PC-3 (cell line): ENCODE results near the gene PHAF1. TPM values are rescaled to one million over a fixed set of nuclear protein-coding genes. Genes with fewer than 3 reads are reported as not detected.

Experiments
- ATAC-seq: fragments of 200-7000 bp; cut with Tn5 transposase; 2 replicates; pipeline ENCODE4 v1.9.1; 2020; ENCODE audit warnings: mild to moderate bottlenecking, moderate library complexity
- BruUV-seq: library from RNA; stranded (reverse); fragments of 400-500 nt; replicated peaks from 2 replicates; lab custom pipeline; 2021; lab: Mats Ljungman, UMichigan
- CTCF ChIA-PET: fragments of 300-600 bp; sonication (Branson Sonifier 250); formaldehyde crosslinking; loops from one replicate; lab custom pipeline; 2022; ENCODE audit warnings: antibody characterized with exemption; lab: Charles Lee
- POLR2A ChIA-PET: fragments of 300-600 bp; sonication (Branson Sonifier 250); formaldehyde crosslinking; loops from one replicate; lab custom pipeline; 2022; ENCODE audit warnings: antibody characterized with exemption; ENCODE audit not compliant: unreplicated experiment; lab: Charles Lee
- DNase-seq: peaks from one replicate; pipeline ENCODE4 v3.0.0-alpha.2; 2015
- H2AFZ ChIP-seq: fragments of 300-600 bp; sonication (generic); 2 replicates; pipeline ENCODE4 v1.6.0; 2016; ENCODE audit warnings: antibody characterized with exemption, low read length
- H3F3A ChIP-seq: fragments of 300-600 bp; sonication (generic); one replicate; pipeline ENCODE4 v1.6.0; 2017; ENCODE audit warnings: antibody characterized with exemption, low read length, control low read depth, mild to moderate bottlenecking; ENCODE audit not compliant: unreplicated experiment
- H3K27ac ChIP-seq: fragments of 300-600 bp; sonication (generic); 2 replicates; pipeline ENCODE4 v1.5.1; 2016; ENCODE audit warnings: mild to moderate bottlenecking, low read length
- H3K27me3 ChIP-seq: fragments of 300-600 bp; sonication (generic); 2 replicates; pipeline ENCODE4 v1.6.1; 2016; ENCODE audit warnings: low read length, mixed read lengths
- H3K36me3 ChIP-seq: fragments of 300-600 bp; sonication (generic); 2 replicates; pipeline ENCODE4 v1.6.1; 2016; ENCODE audit warnings: low read depth, mixed run types, low read length, mixed read lengths
- H3K4me1 ChIP-seq: fragments of 300-600 bp; sonication (generic); 2 replicates; pipeline ENCODE4 v1.5.1; 2016; ENCODE audit warnings: low read length; ENCODE audit not compliant: insufficient read depth
- H3K4me2 ChIP-seq: fragments of 300-600 bp; sonication (generic); 2 replicates; pipeline ENCODE4 v1.6.0; 2016; ENCODE audit warnings: low read length
- H3K4me3 ChIP-seq: fragments of 300-600 bp; sonication (generic); 2 replicates; pipeline ENCODE4 v1.5.1; 2016; ENCODE audit warnings: mild to moderate bottlenecking, low read length, mixed read lengths
- H3K79me2 ChIP-seq: fragments of 300-600 bp; sonication (generic); 2 replicates; pipeline ENCODE4 v1.6.1; 2017; ENCODE audit warnings: low read length, mixed read lengths
- H3K9ac ChIP-seq: fragments of 300-600 bp; sonication (generic); 2 replicates; pipeline ENCODE4 v1.6.0; 2016; ENCODE audit warnings: mild to moderate bottlenecking, low read length
- H3K9me2 ChIP-seq: fragments of 300-600 bp; sonication (generic); replicated peaks from 2 replicates; pipeline ENCODE4 v1.6.1; 2016; ENCODE audit warnings: mixed run types, low read length, mixed read lengths
- H3K9me3 ChIP-seq: fragments of 300-600 bp; sonication (generic); 2 replicates; pipeline ENCODE4 v1.6.1; 2016; ENCODE audit warnings: low read length, mixed read lengths
- H4K20me1 ChIP-seq: fragments of 300-600 bp; sonication (generic); 2 replicates; pipeline ENCODE4 v1.6.1; 2016; ENCODE audit warnings: low read length, mixed read lengths
- CTCF ChIP-seq: fragments of 300-600 bp; sonication (generic); conservative IDR thresholded peaks from 2 replicates; pipeline ENCODE4 v1.5.1; 2017; ENCODE audit warnings: antibody characterized with exemption, low read depth, mild to moderate bottlenecking, low read length
- EZH2 ChIP-seq: fragments of 300-600 bp; sonication (generic); IDR thresholded peaks from one replicate; pipeline ENCODE4 v1.6.1; 2017; ENCODE audit warnings: antibody characterized with exemption, mild to moderate bottlenecking, low read length; ENCODE audit not compliant: unreplicated experiment
- EZH2phosphoT487 ChIP-seq: fragments of 300-600 bp; sonication (generic); IDR thresholded peaks from 2 replicates; pipeline ENCODE4 v1.6.1; 2018; ENCODE audit warnings: mild to moderate bottlenecking, antibody characterized with exemption, low read length, borderline replicate concordance
- intact Hi-C: fragments of 100-400 bp; cut with micrococcal nuclease; formaldehyde crosslinking; loops from 2 replicates; pipeline ENCODE4 v1.9.0; 2023
- total RNA-seq: library from RNA; depleted of rRNA; stranded (reverse); fragments of >200 nt; gene quantifications from 2 replicates; pipeline ENCODE4 v1.2.3, GENCODE V29; 2014

Gene PHAF1
- total RNA-seq, 1 experiment from 2014 or later = 18.8 TPM

DNA sequence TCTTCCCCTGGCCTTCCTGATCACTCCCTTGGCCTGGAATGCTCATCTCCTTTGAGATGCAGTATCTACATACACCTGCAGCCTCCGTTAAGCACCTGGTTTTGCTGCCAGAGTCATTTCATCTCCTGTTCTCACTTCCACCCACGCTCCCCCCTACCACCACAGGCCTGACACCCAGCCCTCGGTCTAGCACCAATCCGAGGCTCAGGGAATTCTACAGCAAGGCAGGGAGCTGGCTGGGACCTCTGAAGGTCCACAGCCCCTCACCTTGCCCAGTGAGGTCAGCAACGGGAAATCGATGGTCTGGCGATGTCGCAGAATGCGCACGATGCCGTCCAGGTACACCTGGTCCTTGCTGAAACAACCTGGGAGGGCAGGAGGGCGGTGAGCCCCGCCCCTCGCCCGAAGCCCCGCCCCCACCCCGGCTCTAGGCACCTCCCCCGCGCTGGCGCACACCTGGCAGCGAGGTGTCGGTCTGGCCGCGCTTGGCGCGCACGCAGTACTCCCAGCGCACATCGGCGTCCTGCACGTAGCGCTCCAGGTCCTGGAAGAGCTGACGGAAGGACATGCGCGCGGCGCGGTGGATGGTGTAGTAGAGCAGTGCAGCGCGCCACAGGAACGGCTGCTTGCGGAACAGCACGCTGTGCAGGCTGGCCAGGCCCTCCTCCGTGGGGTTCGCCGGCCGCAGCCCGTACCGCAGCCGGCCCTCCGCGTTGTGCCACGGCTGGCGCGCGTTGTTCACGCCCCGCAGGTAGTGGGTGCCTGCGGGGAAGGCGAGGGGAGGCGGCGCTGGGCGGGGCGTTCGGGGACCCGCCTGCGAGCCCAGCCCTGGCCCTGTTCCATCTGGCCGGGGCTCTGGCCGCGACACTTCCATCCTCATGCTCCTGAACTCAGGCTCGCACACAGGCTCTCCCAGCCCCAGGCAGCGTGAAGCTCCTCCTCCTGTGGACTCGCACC, 68.3 kb downstream of the PHAF1 start:
- no peaks in the 10 kb centered on the region for H3K36me3 ChIP-seq
- H3K9ac ChIP-seq = peak overlapping the region; percentile 27; the same call in 1 of the 2 replicates
- ChIA-PET POLR2A (no interaction called here), CTCF (interaction anchor here (0.7 kb wide), 1 partner anchor 224 kb away, joined by 12 read pairs; no protein-coding TSS in a partner anchor)
- DNase-seq = peak; percentile 86
- peak; percentile 42 for ATAC-seq
- H3K27ac ChIP-seq = 0 out of 2 replicates have a peak overlapping the region, but pooled peaks have one; percentile 39
- H3K79me2 ChIP-seq = peaks cover 37% of the 10 kb centered on the region
- peak overlapping the region; percentile 59; the same call in 1 of the 2 replicates for H2AFZ ChIP-seq
- intact Hi-C loops = no loop called here
- H3K4me2 ChIP-seq = peak overlapping the region; percentile 87
- no peaks in the 10 kb centered on the region for H3F3A ChIP-seq
- no peaks in the 10 kb centered on the region for H3K9me2 ChIP-seq
- no TSS peak for BruUV-seq
- no peak for TF ChIP-seq CTCF
- TF ChIP-seq EZH2 = no peak
- TF ChIP-seq EZH2phosphoT487 = peak; percentile 69; the same call in 1 of the 2 replicates
- no peaks in the 10 kb centered on the region for H4K20me1 ChIP-seq
- H3K9me3 ChIP-seq = no peaks in the 10 kb centered on the region
- H3K4me3 ChIP-seq = peak overlapping the region; percentile 66
- H3K27me3 ChIP-seq = no peaks in the 10 kb centered on the region
- peaks cover 50% of the 10 kb centered on the region for H3K4me1 ChIP-seq

DNA sequence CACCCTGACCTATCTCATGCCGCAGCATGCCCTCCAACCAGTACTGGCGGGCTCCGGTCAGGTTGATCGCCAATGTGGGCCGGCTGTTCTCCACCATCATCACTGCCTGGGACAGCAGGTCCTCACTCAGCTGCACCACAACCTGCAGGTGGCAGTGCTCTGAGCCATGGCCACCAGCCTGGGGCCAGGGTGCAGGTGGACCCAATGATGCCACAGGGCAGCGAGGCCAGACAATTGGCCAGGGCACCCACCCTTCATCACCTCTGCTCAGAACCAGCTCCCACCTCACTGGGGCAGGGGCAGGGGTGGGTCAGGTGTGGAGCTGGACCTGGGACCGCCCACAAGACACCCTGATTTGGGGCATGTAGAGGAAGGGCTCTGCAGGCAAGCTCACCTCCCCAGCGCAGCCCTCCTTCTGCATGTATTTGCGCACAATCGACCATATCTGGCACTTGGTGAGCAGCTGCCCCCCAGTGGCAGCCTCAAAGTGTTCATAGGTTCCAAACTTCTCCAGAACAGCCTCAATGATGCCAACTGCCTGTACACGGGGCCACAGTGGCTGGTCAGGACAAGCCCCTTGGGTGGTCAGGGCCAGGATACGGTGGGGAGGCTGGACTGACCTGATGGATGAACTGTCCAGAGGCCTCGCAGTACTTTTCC, 69.8 kb downstream of the PHAF1 start:
- Histone ChIP-seq H3K79me2 (peaks cover 38% of the 10 kb centered on the region), H3K4me3 (no peak overlapping the region), H3K4me1 (peaks cover 44% of the 10 kb centered on the region), H3K9me2 (no peaks in the 10 kb centered on the region), H3F3A (no peaks in the 10 kb centered on the region), H3K27ac (no peak overlapping the region), H3K27me3 (no peaks in the 10 kb centered on the region), H3K36me3 (no peaks in the 10 kb centered on the region), H3K9ac (no peak overlapping the region), H4K20me1 (no peaks in the 10 kb centered on the region), H2AFZ (no peak overlapping the region), H3K4me2 (no peak overlapping the region), H3K9me3 (no peaks in the 10 kb centered on the region)
- no peak for ATAC-seq
- TF ChIP-seq CTCF (peak; percentile 38; the same call in 1 of the 2 replicates), EZH2phosphoT487 (no peak)
- intact Hi-C loops = no loop called here
- POLR2A ChIA-PET = no interaction called here
- no TSS peak for BruUV-seq
- no peak for DNase-seq
- CTCF ChIA-PET = no interaction called here
